GDM1 (cell line): ENCODE results near the gene WWOX.

Experiments
- DNase-seq: peaks from one replicate; lab custom pipeline; 2025; lab: John Stamatoyannopoulos, UW

WWOX gene

DNA sequence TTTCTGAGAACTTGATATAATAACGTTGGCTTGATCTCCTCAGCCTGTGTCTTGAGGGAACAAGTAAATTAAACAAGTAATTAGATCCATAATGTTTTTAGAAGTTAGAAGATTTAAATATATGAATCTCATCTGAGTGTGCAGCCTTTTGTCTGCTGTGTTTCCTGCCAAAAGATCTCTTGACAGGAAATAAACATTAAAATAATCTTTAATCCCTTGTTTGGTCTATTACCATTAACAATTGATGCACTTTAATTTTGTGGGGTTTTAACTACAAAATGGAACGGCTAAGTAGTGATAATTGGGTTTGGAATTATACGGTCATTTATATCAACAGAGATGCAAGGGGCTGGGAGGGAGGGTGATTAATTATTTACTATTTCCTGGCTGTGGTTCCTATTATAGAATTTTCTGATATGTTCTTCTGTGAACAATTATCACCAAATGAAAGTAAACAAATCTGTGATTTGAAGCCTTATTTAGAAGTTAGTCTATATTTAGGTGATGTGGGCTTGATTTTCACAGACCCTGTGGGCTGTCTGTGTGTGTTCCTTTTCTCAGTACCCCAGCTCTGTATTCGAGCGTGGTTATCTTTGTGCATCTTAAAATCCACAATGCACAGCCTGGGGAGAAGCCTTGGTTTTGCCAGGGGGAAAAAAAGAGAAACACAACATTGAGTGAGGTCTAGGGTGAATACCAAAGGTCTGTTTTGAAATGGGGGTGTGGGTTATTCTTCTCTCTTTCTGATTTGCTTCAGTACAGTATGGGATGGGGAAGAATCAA lies 556.1 kb downstream of the WWOX start:
- DNase-seq = no peak

DNA sequence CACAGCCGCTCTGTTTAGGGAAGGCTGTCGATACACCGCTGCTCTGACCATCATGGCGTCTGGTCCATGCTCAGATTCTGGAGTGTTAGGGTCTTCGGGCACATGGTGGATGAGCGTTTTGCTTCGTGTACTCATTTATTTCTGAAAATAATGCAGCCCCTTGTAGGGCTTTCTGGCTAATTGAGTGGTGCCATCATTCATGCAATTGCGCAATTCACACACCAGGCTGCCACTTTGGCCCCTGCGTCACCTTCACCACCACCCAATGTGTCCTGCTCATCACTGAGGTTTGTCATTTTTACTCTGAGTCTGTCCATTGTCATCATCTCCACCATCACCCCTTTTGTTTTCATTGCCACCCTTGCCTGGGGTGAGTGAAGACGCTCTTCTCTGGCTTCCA lies 557.4 kb downstream of the WWOX start:
- DNase-seq = no peak

DNA sequence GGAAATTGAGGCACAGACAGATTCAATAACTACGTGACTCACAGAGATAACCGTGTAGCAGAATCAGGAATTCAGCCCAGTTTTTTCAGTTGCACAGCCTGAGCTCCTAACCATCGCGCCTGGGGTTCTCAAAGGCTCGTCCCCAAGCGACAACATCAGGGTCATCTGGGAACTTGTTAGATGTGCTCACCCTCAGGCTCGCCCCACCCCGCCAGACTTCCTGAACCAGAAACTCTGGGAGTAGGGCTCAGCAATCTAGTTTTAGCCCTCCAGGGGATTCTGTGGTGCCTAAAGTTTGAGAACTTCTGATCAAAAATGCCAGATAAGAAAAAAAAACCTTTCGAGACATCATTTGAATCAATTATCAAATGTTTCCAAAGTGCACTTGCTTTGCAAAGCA lies 559.8 kb downstream of the WWOX start:
- no peak for DNase-seq

DNA sequence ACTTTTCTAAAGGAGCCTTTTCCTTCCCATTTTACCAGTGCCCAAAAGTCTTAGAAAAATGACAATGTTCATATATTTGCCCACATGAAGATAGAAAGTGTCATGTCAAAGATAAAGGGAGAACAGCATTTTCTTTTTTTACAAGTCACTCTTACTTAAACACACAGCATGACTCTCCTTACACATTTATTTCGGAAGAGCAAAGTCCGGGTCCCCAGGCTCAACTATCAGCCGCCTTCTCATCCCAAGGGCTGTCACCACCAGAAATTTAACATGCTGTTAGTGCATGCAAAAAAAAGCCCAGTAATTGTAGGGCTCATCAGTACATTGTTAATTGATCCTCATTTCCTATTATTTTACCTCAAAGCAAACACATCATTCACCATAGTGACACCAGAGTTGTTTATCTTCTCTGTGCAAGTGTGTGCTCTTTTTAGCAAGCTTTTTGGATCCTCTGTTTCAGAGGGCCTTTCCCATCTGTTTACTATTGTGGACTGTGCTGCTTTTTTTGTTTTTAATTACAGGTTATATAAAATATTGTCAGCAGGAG lies 560.3 kb downstream of the WWOX start:
- DNase-seq = no peak

DNA sequence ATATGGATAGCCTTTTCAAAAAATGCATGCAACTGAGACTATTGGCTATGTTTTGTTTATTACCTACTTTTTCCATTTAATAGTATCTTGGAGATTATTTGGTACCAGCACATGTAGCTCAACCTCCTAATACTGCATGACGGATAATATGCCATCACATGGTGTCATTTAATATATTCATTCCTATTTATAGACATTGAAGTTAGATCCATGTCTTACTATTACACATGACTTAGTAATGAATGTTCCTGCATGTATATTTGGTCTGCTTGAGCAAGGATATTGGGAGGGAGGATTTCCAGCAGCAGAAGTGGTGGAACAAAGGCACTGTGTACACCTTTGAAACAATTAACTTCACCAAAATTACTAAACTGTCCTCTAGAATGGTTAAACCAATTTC lies 561.3 kb downstream of the WWOX start:
- no peak for DNase-seq

DNA sequence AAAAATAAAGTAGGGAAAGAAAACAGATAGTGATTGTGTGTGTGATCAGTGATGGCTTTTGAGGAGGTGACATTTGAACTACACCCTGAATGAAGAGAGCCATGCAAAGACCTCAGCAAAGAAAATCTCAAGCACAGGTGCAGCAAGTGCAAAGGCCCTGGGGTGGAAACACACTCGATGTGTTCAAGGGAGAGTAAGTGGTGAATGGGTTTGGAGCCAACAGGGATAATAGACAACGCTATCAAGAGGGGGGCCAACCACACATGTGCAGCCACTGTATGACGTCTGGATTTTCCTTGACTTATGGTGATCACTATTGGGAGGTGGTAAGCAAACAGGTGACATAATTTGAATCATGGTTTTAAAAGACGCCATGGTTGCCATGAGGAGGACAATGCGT lies 564.2 kb downstream of the WWOX start:
- DNase-seq = no peak

DNA sequence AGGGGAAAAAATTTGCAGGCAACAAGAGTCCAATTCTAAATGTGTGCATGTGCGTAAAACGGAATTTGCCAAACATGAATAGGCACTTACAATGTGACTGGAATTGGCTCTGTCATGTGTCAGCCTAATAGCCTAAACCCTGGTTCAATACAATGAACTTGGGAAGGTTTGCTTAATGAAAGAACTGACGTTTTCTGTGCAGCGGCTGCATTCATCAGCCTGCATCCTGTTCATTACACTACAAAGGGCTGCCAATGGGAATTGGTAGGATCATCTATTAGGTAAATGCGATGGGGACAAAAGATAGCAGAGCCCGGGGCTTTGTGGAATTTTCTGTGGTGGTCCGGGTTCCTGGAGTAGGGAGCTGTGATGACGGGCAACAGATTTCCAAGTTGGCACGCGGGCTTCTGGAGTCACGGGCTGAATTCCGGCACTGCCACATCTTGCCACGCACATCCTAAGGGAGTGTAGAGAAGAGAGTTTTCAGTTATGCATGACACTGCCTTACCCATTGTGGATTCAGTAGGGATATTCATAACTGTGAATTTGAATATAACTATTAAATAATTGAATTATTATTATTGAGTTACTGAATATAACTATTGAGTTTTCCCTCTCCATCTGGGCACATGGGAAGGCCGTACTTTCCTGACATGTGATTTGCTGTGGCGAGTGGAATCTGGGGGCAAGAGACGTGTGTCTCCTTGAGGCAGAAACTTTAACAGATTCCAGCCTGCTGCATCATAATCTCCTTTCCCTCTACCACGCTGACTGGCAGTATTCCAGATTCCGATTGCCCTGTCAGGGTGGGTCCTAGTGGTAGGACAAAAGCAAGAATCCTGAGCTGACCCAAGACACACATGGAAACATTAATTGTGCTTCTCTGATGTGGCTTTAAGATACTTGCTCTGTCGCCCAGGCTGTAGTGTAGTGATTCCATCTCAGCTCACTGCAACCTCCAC lies 565.6 kb downstream of the WWOX start:
- DNase-seq = no peak

DNA sequence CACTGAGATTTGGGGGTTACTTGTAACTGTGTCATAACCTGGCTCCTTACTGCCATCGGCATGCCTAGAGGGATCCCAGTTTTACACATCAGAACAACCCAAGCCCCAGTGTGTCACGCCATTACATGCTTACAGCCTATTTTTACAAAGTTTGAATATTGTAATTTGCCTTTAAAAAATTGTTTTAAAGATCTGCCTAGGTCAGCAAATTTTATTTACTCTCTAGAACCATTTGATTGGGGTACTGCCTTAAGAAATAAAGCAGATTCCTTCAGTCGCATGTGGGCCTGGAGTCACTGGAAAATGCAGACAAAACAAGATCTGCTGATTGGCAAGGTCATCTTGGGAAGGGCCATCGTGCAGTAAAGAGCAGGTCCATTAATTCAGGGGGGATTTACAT lies 566.9 kb downstream of the WWOX start:
- DNase-seq = no peak

DNA sequence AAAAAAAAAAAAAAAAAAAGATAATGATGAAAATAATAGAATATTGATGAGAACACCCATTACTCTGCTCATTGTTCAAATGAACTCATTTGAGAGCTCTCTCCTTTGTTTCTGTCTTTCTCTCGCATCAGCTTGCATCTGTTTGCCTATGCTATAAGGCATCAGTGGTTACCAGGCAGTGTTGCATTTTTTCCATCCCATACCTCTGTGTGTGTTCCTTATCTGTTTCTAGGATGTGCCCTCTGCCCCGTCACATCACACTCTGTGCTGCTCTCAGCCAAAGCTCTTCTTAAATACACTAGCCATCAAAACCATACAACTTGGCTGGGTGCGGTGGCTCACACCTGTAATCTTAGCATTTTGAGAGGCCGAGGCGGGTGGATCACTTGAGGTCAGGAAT lies 568.2 kb downstream of the WWOX start:
- DNase-seq = no peak

DNA sequence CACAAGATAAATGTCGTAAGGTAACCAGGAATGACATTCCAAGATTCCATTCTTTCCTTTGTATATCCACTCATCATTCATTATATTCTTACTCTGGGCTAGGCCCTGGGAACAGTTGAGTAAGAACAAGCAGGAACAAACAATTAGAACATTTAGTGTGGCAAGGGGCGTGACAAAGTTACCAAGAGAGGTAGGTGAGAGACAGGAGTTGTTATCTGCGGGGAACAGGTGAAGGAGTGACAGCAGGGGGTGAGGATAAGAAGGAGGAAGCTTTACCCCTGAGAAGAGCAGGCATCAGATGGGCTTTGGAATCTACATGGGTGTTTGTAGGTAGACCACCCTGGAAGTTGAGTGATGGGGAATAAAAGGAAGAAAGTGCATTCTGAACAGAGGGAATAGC lies 568.9 kb downstream of the WWOX start:
- no peak for DNase-seq

DNA sequence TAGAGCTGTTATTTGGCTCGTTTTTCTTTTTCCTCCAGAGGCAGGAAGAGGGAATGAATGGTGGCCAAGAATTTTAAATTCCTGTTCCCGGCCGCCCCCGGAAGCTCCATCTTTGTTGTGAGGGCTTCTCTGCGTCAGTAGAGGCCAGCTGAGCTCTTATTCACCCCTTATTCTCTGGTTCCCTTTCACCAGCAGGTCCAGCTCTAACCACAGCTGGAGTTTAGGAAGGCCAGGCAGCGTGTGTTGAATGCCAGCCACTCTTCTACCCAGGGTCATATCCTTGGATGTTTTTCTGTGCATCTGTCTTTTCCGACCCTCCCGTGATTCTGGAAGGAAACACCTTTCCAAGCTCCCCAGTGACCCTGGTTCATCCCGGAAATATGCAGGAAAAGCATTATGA lies 570.5 kb downstream of the WWOX start:
- DNase-seq = no peak

DNA sequence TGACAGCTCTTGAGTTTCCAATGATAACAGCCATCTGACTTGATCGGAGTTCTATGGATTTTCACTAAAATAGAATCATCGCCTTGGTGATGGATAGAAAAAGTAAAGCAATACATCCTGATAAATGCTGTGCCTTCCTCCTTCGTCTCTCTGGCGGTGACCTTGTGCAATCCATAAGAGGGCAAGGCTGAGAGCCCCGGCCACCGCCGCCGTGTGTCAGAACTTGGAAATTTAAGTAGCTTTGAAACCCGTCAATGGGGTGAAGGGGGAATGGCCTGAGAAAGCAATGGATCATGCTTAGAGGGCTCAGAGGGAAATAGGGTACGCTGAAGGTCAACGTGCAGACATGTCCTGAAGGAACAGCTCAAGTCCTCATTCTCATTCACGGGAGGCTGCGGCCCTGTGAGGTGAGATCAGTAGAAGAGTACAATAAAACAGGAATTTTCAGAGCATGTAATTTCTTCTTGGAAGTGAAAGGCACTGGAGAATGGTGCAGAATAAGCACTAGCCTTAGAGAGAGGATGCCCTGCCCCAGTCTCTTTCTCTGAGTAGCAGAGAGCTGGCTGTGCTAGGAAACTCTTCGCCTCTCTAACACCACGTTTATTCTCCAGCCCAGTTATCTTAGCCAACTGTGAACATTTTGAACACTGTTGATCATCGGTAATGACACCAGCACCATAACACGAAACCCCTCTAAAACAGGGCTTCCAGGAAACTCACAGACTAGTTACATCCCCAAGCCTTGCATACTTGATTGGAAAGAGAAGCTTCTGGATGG lies 573.5 kb downstream of the WWOX start:
- no peak for DNase-seq

DNA sequence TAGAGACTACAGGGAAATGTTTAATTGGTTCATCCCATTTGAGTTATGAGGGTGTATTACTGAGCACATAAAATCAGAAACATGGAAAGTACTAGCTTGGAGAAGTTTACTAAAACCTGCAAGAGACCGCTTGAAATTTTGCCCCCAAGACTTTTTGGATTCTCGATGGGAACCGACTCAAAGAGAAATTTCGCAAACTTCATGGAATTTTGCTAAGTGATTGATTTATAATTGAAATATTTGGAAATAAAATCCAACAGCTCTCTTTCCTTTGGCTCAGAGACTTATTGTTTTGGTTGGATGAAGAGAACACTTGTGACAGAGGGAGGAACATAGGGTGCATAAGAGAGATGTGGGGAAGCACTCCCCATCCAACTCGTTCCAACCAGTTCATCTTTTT lies 574.4 kb downstream of the WWOX start:
- DNase-seq = no peak

DNA sequence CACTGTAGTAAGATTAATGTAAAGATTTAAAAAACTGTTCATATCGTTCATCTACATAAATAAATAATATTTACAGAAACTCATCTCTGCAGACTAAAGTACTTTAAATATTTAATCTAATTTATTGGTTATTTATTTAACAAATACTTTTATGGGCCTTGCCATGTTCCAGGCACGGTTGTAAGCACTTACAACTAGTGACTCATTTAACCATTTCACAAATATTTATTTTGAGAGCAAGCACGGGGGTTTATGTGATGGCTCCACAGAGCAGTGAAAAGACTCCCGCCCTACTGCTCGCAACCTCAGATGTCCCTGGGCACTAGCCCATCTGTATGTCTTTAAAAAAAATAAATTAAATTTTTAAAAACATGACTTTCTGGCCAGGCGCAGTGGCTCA lies 575.9 kb downstream of the WWOX start:
- DNase-seq = no peak

DNA sequence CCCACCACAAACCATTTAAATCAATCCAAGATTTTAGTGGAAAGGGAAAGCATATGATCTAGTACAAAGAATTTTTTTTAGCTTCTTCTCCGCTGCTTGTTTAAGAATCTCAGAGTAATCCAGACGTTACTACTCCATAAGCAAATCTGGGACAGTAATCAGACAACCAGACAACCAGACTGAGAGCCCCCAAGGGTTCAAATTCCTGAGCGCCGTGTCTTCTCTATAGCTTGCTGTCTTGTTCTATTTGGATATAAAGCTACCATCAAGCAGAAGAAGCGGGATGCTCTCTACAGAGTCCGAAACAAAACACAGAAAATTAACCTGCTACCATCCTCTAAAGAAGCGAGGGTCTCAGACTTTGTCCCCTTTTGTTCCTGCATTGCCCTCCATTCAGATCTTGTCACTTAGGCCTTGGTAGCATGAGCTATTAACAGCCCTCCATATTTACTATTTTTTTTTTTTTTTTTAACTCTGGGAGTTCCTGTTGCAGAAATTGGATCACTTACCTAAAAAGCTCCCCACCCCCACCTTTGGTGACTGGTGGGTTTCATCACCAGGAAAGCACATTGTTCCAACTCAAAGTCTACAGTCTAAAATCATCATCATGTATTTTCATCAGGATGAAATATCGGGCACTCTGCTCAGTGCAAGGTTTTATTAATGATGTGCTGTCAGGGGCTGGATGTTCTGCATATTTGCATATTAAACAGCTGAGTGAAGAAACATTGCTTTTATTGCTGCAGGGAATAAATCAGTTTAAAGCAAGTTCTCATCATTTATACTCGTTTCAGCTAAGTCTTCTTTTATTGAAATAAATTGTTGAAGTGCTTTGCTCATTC lies 576.7 kb downstream of the WWOX start:
- DNase-seq = no peak

DNA sequence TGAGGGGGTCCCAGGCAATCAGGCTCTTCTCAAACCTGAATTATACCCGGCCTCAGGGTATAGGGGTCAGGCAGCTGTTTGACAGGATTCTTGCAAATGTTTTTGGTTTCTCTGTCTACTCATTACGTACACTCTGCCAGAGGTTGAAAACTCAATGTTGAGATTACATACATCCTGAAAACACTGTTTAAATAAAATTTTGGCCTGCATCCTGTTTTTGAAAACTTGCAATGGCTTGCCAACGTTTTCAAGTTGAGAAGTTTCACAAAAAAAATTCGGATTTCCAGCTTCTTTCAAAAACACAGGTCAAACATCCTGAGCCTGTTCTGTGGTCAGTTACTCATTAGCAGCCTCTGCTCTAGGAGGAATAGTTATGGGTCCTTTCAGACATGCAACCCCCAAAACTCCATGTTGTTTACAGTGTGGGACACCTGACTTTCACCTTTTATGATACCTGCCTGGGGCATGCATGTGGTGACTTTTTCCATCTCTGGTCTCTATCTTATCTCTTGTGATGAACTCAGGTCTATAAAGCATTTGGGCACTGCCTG lies 577.8 kb downstream of the WWOX start:
- DNase-seq = no peak

DNA sequence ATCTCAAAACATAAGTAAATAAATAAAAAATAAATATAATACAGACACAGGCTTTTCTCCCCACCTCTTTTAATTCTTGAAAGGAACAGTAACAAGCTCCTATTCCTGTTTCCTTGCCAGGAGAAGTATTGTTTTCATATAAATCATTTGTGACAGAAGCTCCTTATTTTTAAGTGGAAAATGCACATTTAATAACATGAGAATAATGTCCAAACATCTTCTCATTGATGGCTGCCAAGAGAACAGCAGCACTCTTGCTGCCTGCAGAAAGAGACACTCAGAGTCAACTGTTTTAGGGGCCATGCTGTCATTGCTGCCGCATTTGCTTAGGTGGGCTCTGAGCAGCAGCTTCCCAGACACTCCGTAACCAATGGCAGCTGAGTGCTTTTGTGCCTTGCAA lies 580.1 kb downstream of the WWOX start:
- no peak for DNase-seq

DNA sequence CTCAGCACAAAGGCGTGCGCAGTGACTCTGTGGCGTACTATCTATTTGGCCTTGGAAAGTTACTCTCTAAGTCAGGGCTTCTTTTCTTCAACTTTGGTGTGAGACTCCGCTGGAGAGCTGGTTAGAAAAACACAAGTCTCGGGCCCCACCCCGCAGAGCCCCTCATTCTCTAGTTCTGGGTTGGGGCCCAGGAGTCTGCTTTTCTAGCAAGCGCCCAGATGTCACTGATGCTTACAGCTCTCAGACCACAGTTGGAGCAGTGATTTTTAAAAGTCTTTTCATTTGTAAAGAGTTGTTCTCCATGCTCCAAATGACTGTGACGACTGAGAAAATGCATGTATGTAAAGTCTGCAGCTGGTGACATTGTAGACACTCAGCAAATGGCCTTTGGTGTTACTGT lies 582.3 kb downstream of the WWOX start:
- no peak for DNase-seq

DNA sequence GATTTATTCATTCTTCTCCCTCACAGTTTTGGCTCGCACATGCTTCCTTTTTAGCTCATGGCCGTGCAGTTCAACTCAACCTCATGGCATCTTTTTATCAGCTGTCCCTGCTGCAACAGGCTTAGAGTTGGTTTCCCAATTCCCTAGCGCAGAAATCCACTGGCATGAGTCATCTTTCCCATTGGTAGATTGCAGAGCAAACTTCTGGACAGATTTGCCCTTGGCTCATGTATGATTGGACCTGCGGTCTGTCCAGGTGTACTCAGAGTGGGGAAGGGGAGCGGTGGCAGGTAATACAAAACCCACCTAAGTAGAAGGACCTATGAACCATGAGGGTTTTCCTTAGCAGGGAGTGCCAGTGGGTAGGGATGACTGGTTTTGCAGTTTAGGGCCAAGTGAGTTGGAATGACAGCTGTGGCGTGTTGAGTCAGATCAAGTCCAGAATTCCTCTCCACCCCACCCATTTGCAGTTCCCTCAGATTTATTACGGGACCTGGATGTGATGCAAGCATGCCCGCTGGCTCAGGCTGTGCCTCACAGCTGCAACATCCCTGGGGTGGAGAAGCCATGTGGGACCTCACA lies 584.7 kb downstream of the WWOX start:
- DNase-seq = no peak

DNA sequence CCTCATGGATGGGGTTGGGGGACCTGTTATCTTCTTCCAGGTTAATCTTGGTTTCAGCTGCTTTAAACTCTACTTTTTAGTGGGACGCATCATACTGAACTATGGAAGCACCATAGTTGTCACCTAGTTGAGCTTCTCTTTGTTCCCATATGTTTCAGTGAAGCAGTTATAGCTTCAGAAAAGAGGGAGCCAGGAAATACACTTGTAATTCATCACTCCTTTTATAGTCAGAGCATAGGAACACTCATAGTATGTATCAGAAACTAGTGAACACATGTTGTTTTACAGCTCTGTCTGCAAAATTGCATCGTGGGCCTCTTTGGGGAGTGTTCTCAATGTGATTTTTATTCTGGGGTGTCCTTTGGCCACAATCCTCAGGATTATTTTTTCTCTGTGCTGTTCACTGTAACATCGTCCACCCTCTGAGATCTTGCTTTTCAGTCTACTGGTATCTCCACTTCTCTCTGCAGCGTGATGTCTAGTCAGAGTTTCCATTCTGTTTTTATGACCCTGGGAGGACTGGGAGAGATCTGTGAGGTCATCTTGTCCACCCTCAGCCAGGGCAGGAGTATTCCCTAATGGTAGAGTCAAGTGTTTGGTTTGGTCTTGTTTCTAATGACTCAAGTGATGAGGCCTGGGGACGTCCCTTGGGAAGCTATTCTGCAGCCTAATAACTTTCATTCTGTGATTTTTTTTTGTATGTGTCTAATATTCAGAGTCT lies 585.4 kb downstream of the WWOX start:
- no peak for DNase-seq
